ENCODE measurements around the gene TAP2. TPM values are rescaled to one million over a fixed set of nuclear protein-coding genes. Genes with fewer than 3 reads are reported as not detected.
A peak's percentile ranks its signal among the peaks of the same experiment; 100 is the strongest.

TAP2 gene
- total RNA-seq, 1 donor from 2014 or later: 81.8 TPM

DNA sequence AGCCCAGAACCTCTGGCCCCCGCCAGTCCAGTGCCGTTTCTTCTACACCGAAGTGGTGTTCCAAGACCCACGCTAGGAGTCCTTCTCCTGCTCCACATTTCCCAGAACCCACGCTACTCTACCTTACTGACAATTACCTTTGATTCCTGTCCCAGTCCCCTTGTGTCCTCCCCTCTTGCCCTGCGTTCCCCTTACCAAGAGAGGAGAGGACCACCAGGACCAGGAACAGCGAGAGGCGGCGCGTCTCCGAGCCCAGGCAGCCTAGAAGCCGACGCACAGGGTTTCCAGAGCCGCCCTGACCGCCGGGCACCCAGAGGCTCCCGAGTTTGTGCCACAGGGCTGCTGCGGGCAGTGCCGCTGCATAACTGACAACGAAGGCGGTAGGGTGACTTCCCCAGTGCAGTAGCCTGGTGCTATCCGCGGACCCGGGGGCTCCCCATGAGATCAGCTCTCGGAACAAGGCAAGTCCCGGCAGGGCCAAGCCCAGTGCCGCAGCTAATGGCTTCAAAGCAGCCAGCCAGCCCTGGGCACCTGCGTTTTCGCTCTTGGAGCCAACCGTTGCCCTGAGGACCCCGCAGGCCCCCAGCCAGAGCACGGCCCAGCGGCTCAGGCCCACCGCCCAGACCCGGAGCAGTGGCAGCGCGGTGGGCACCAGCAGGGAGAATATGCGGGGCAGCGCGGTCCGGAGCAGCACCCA, 14.5 kb upstream of the TAP2 start:
- Histone ChIP-seq H3K9me3 (no peaks in the 10 kb centered on the region), H3K4me3 (peak overlapping the region; percentile 93), H3K36me3 (peaks cover 59% of the 10 kb centered on the region), H3K27ac (peak overlapping the region; percentile 97), H3K4me1 (peaks cover 52% of the 10 kb centered on the region), H3K27me3 (ENCODE audit: low read depth) (no peaks in the 10 kb centered on the region)
- TF ChIP-seq, protein P1, sequence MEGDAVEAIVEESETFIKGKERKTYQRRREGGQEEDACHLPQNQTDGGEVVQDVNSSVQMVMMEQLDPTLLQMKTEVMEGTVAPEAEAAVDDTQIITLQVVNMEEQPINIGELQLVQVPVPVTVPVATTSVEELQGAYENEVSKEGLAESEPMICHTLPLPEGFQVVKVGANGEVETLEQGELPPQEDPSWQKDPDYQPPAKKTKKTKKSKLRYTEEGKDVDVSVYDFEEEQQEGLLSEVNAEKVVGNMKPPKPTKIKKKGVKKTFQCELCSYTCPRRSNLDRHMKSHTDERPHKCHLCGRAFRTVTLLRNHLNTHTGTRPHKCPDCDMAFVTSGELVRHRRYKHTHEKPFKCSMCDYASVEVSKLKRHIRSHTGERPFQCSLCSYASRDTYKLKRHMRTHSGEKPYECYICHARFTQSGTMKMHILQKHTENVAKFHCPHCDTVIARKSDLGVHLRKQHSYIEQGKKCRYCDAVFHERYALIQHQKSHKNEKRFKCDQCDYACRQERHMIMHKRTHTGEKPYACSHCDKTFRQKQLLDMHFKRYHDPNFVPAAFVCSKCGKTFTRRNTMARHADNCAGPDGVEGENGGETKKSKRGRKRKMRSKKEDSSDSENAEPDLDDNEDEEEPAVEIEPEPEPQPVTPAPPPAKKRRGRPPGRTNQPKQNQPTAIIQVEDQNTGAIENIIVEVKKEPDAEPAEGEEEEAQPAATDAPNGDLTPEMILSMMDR (IDR thresholded peaks at IDR 0.05): no peak
- peak; percentile 59 to 63 for ATAC-seq
- intact Hi-C loops (cut with DNase I): no loop called here
- DNase-seq: peak; percentile 76

GRCh38 chr6:32852018-32852843, 13.7 kb upstream of the TAP2 start:
- Histone ChIP-seq H3K36me3 (peaks cover 59% of the 10 kb centered on the region), H3K27me3 (ENCODE audit: low read depth) (no peaks in the 10 kb centered on the region), H3K4me1 (peaks cover 52% of the 10 kb centered on the region), H3K9me3 (no peaks in the 10 kb centered on the region), H3K4me3 (peak overlapping the region; percentile 93), H3K27ac (peak overlapping the region; percentile 97)
- ATAC-seq: peak in 1 of 2 donors; percentile 8
- intact Hi-C loops (cut with DNase I): no loop called here
- TF ChIP-seq, protein P1 (IDR thresholded peaks at IDR 0.05): no peak
- no peak for DNase-seq

DNA sequence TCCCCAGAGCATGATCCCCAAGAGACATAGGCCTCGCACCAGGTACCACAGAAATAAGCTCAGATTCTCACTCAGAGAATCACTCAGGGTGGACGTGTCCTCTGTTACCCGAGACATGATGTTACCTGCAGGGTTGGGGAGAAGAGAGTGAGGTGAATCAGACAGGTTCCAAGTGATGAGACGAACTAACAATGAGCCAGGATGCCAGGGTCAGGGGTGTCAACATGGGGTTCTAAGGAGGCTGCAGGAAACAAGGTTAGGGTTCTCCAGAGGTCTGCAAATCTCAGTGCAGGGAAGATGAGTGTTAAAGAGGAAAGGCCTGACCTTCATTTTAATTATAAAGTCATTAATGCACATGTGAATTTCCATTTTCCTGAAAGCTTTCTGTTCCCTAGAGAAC, 12.5 kb upstream of the TAP2 start:
- no peak overlapping the region for H3K27ac ChIP-seq

GRCh38 chr6:32849126-32849525, 10.6 kb upstream of the TAP2 start:
- Histone ChIP-seq H3K9me3 (no peaks in the 10 kb centered on the region), H3K27me3 (ENCODE audit: low read depth) (no peaks in the 10 kb centered on the region), H3K4me1 (peaks cover 52% of the 10 kb centered on the region), H3K4me3 (no peak overlapping the region), H3K27ac (no peak overlapping the region), H3K36me3 (peaks cover 70% of the 10 kb centered on the region)
- TF ChIP-seq, protein P1 (IDR thresholded peaks at IDR 0.05): no peak
- ATAC-seq: no peak
- intact Hi-C loops (cut with DNase I): no loop called here
- DNase-seq: no peak

More for the DNA sequence above, 12.5 kb upstream of the TAP2 start:
- Histone ChIP-seq H3K4me1 (peaks cover 53% of the 10 kb centered on the region), H3K27me3 (ENCODE audit: low read depth) (no peaks in the 10 kb centered on the region), H3K36me3 (peaks cover 59% of the 10 kb centered on the region), H3K4me3 (no peak overlapping the region), H3K9me3 (no peaks in the 10 kb centered on the region)
- intact Hi-C loops (cut with DNase I): no loop called here
- no peak for DNase-seq
- no peak for ATAC-seq
- TF ChIP-seq, protein P1 (IDR thresholded peaks at IDR 0.05): no peak

- H3K27ac ChIP-seq: no peak overlapping the region
- TF ChIP-seq, protein P1 (IDR thresholded peaks at IDR 0.05): no peak
- H3K4me3 ChIP-seq: no peak overlapping the region
- peaks cover 53% of the 10 kb centered on the region for H3K4me1 ChIP-seq
- no peaks in the 10 kb centered on the region for H3K27me3 ChIP-seq (ENCODE audit: low read depth)
- no peak for DNase-seq
- H3K9me3 ChIP-seq: no peaks in the 10 kb centered on the region
- ATAC-seq: no peak
- intact Hi-C loops (cut with DNase I): no loop called here
- H3K36me3 ChIP-seq: peaks cover 70% of the 10 kb centered on the region
Observed at GRCh38 chr6:32847795-32848194, 9.3 kb upstream of the TAP2 start.
